PC-3 (cell line): Measurements from ENCODE around the gene GOLGA8M. TPM values are rescaled to one million over a fixed set of nuclear protein-coding genes. Genes with fewer than 3 reads are reported as not detected.
"Not testable (repeated sequence)": the region's sequence is repeated elsewhere in the genome, so short reads cannot be mapped to it uniquely, and the experiment has no call there.

ENCODE experiments used
- ATAC-seq: fragments of 200-7000 bp; cut with Tn5 transposase; 2 replicates; pipeline ENCODE4 v1.9.1; 2020; ENCODE audit warnings: mild to moderate bottlenecking, moderate library complexity
- Bru-seq: library from RNA; stranded (reverse); fragments of 400-500 nt; gene quantifications from one replicate; lab custom pipeline; 2021; lab: Mats Ljungman, UMichigan
- BruChase-seq, 2 experiments: library from RNA; stranded (reverse); fragments of 400-500 nt; gene quantifications; one replicate each; lab custom pipeline; 2021; lab: Mats Ljungman, UMichigan
- BruUV-seq: library from RNA; stranded (reverse); fragments of 400-500 nt; replicated peaks from 2 replicates; lab custom pipeline; 2021; lab: Mats Ljungman, UMichigan
- CTCF ChIA-PET: fragments of 300-600 bp; sonication (Branson Sonifier 250); formaldehyde crosslinking; loops from one replicate; lab custom pipeline; 2022; ENCODE audit warnings: antibody characterized with exemption; lab: Charles Lee
- POLR2A ChIA-PET: fragments of 300-600 bp; sonication (Branson Sonifier 250); formaldehyde crosslinking; loops from one replicate; lab custom pipeline; 2022; ENCODE audit warnings: antibody characterized with exemption; ENCODE audit not compliant: unreplicated experiment; lab: Charles Lee
- DNase-seq: peaks from one replicate; pipeline ENCODE4 v3.0.0-alpha.2; 2015
- H2AFZ ChIP-seq: fragments of 300-600 bp; sonication (generic); 2 replicates; pipeline ENCODE4 v1.6.0; 2016; ENCODE audit warnings: antibody characterized with exemption, low read length
- H3F3A ChIP-seq: fragments of 300-600 bp; sonication (generic); one replicate; pipeline ENCODE4 v1.6.0; 2017; ENCODE audit warnings: antibody characterized with exemption, low read length, control low read depth, mild to moderate bottlenecking; ENCODE audit not compliant: unreplicated experiment
- H3K27ac ChIP-seq: fragments of 300-600 bp; sonication (generic); 2 replicates; pipeline ENCODE4 v1.5.1; 2016; ENCODE audit warnings: mild to moderate bottlenecking, low read length
- H3K27me3 ChIP-seq: fragments of 300-600 bp; sonication (generic); 2 replicates; pipeline ENCODE4 v1.6.1; 2016; ENCODE audit warnings: low read length, mixed read lengths
- H3K36me3 ChIP-seq: fragments of 300-600 bp; sonication (generic); 2 replicates; pipeline ENCODE4 v1.6.1; 2016; ENCODE audit warnings: low read depth, mixed run types, low read length, mixed read lengths
- H3K4me1 ChIP-seq: fragments of 300-600 bp; sonication (generic); 2 replicates; pipeline ENCODE4 v1.5.1; 2016; ENCODE audit warnings: low read length; ENCODE audit not compliant: insufficient read depth
- H3K4me2 ChIP-seq: fragments of 300-600 bp; sonication (generic); 2 replicates; pipeline ENCODE4 v1.6.0; 2016; ENCODE audit warnings: low read length
- H3K4me3 ChIP-seq: fragments of 300-600 bp; sonication (generic); 2 replicates; pipeline ENCODE4 v1.5.1; 2016; ENCODE audit warnings: mild to moderate bottlenecking, low read length, mixed read lengths
- H3K79me2 ChIP-seq: fragments of 300-600 bp; sonication (generic); 2 replicates; pipeline ENCODE4 v1.6.1; 2017; ENCODE audit warnings: low read length, mixed read lengths
- H3K9ac ChIP-seq: fragments of 300-600 bp; sonication (generic); 2 replicates; pipeline ENCODE4 v1.6.0; 2016; ENCODE audit warnings: mild to moderate bottlenecking, low read length
- H3K9me2 ChIP-seq: fragments of 300-600 bp; sonication (generic); replicated peaks from 2 replicates; pipeline ENCODE4 v1.6.1; 2016; ENCODE audit warnings: mixed run types, low read length, mixed read lengths
- H3K9me3 ChIP-seq: fragments of 300-600 bp; sonication (generic); 2 replicates; pipeline ENCODE4 v1.6.1; 2016; ENCODE audit warnings: low read length, mixed read lengths
- H4K20me1 ChIP-seq: fragments of 300-600 bp; sonication (generic); 2 replicates; pipeline ENCODE4 v1.6.1; 2016; ENCODE audit warnings: low read length, mixed read lengths
- intact Hi-C: fragments of 100-400 bp; cut with micrococcal nuclease; formaldehyde crosslinking; loops from 2 replicates; pipeline ENCODE4 v1.9.0; 2023
- long read RNA-seq: library from polyadenylated mRNA; unstranded; transcript quantifications from one replicate; pipeline ENCODE4 v2.0.0, GENCODE V29; 2021; ENCODE audit not compliant: unreplicated experiment
- total RNA-seq: library from RNA; depleted of rRNA; stranded (reverse); fragments of >200 nt; gene quantifications from 2 replicates; pipeline ENCODE4 v1.2.3, GENCODE V29; 2014; rRNA removed

Gene GOLGA8M, protein sequence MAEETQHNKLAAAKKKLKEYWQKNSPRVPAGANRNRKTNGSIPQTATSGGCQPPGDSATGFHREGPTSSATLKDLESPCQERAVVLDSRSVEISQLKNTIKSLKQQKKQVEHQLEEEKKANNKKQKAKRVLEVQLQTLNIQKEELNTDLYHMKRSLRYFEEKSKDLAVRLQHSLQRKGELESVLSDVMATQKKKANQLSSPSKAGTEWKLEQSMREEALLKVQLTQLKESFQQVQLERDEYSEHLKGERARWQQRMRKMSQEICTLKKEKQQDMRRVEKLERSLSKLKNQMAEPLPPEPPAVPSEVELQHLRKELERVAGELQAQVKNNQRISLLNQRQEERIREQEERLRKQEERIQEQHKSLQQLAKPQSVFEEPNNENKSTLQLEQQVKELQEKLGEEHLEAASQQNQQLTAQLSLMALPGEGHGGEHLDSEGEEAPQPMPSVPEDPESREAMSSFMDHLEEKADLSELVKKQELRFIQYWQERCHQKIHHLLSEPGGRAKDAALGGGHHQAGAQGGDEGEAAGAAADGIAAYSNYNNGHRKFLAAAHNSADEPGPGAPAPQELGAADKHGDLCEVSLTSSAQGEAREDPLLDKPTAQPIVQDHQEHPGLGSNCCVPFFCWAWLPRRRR
- 0.51 TPM in 1 of 2 replicates, not detected in the other for total RNA-seq
- percentile 23 among the genes with signal in this experiment for Bru-seq, nascent RNA
- percentile 31 among the genes with signal in this experiment for BruChase-seq, experiment 1, labeled RNA remaining after a 6-hour chase
- percentile 35 among the genes with signal in this experiment for BruChase-seq, experiment 2, labeled RNA remaining after a 2-hour chase
- long read RNA-seq, partial matches to known transcripts: 0 of 1 reads
- long read RNA-seq, other reads (novel, unspliced or antisense): 1 of 1 reads

- DNase-seq, H3K27ac ChIP-seq, H3K9me2 ChIP-seq, ATAC-seq, H3K79me2 ChIP-seq, H4K20me1 ChIP-seq, H3F3A ChIP-seq, H3K27me3 ChIP-seq, POLR2A ChIA-PET, H2AFZ ChIP-seq, H3K4me1 ChIP-seq, CTCF ChIA-PET, H3K4me2 ChIP-seq, H3K4me3 ChIP-seq, H3K9ac ChIP-seq, BruUV-seq, H3K9me3 ChIP-seq, H3K36me3 ChIP-seq, intact Hi-C loops: not testable (repeated sequence)
Measured at GRCh38 chr15:28712270-28712669, at the start of gene GOLGA8M. TSS of gene GOLGA8M (minus strand) at chr15:28712421. CDS start at chr15:28712323, 98 bp downstream.

DNA sequence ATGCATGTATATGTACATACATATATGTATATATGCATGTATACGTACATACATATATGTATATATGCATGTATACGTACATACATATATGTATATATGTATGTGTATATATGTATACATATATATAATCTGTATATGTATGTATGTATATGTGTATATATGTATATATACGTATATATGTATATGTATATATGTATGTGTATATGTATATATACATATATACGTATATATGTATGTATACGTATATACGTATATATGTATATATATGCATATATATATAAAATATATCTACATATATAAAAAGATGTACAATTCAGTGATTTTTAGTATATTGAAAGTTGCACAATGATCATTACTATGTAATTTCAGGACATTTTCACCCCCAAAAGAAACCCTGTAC, 30.7 kb upstream of the GOLGA8M start:
- ATAC-seq: not testable (repeated sequence)

GRCh38 chr15:28738590-28739292, 26.5 kb upstream of the GOLGA8M start:
- H3K79me2 ChIP-seq, CTCF ChIA-PET, H2AFZ ChIP-seq, H3K27ac ChIP-seq, H4K20me1 ChIP-seq, H3K36me3 ChIP-seq, intact Hi-C loops, H3K9me2 ChIP-seq, ATAC-seq, POLR2A ChIA-PET, H3F3A ChIP-seq, H3K9me3 ChIP-seq, BruUV-seq, H3K27me3 ChIP-seq, DNase-seq, H3K4me1 ChIP-seq, H3K9ac ChIP-seq: not testable (repeated sequence)
- H3K4me3 ChIP-seq: peak overlapping the region; percentile 50
- H3K4me2 ChIP-seq: peak overlapping the region; percentile 48; the same call in 1 of the 2 replicates

More for the DNA sequence above, 30.7 kb upstream of the GOLGA8M start:
- H3F3A ChIP-seq, DNase-seq, H3K36me3 ChIP-seq, H3K4me2 ChIP-seq, CTCF ChIA-PET, H3K79me2 ChIP-seq, H2AFZ ChIP-seq, H3K4me1 ChIP-seq, intact Hi-C loops, H3K9ac ChIP-seq, H3K9me3 ChIP-seq, POLR2A ChIA-PET, H3K9me2 ChIP-seq, BruUV-seq, H3K4me3 ChIP-seq, H3K27me3 ChIP-seq, H4K20me1 ChIP-seq, H3K27ac ChIP-seq: not testable (repeated sequence)

- BruUV-seq: TSS peak; percentile 62
- H2AFZ ChIP-seq, H4K20me1 ChIP-seq, intact Hi-C loops, H3K9me3 ChIP-seq, H3K4me1 ChIP-seq, H3K9ac ChIP-seq, H3K27me3 ChIP-seq, POLR2A ChIA-PET, H3F3A ChIP-seq, H3K9me2 ChIP-seq, DNase-seq, H3K79me2 ChIP-seq, CTCF ChIA-PET, H3K27ac ChIP-seq, H3K36me3 ChIP-seq: not testable (repeated sequence)
- Histone ChIP-seq H3K4me2 (peak overlapping the region; percentile 48; the same call in 1 of the 2 replicates), H3K4me3 (peak overlapping the region; percentile 64)
- ATAC-seq: peak; percentile 35; the same call in 1 of the 2 replicates
Measured at GRCh38 chr15:28738200-28738561, 26.0 kb upstream of the GOLGA8M start.

- Histone ChIP-seq H3K9ac (peak overlapping the region; percentile 56), H2AFZ (peak overlapping the region; percentile 74), H3K4me2 (peak overlapping the region; percentile 78), H3K4me3 (peak overlapping the region; percentile 64)
- H3K27ac ChIP-seq, CTCF ChIA-PET, H3K4me1 ChIP-seq, BruUV-seq, intact Hi-C loops, H3K9me2 ChIP-seq, H3K9me3 ChIP-seq, H3K79me2 ChIP-seq, H3K36me3 ChIP-seq, H3F3A ChIP-seq, H4K20me1 ChIP-seq, POLR2A ChIA-PET, H3K27me3 ChIP-seq: not testable (repeated sequence)
- DNase-seq (peak; percentile 21), ATAC-seq (peak; percentile 90)
Measured at GRCh38 chr15:28737521-28738199, 25.4 kb upstream of the GOLGA8M start.
